HG03108 (cell line): Measurements from ENCODE around the gene RLN2.

Experiments used
- ATAC-seq: cut with Tn5 transposase; IDR thresholded peaks from one replicate; pipeline ENCODE4 v1.9.1; 2021; ENCODE audit warnings: moderate library complexity; ENCODE audit not compliant: unreplicated experiment

Gene RLN2

GRCh38 chr9:5269249-5269715, 35.2 kb downstream of the RLN2 start:
- no peak for ATAC-seq

DNA sequence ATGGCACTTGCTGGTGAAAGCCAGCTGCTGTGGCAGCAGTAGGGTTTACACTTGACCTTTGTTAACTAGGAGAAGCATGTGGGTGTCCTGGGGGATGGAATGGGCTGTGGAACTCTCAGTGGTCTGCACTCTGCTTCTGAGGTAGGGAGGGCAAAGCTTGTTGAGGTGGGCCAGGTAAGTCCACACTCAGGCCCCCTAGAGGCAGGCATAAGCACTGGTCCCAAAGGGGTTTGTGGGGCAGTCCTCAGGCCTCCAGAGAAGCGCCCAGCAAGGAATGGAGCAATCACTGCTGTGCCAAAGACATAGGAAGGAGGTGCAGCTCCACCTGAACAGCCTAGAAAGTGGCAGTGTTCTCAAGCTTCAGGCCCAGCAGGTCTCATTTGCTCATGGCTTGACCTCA, 38.6 kb downstream of the RLN2 start:
- no peak for ATAC-seq

GRCh38 chr9:5264219-5264595, 40.3 kb downstream of the RLN2 start:
- no peak for ATAC-seq

GRCh38 chr9:5263351-5264218, 40.9 kb downstream of the RLN2 start:
- no peak for ATAC-seq
